MM.1S (cell line): ENCODE data around the gene NEURL3.

Experiments
- DNase-seq: peaks from one replicate; pipeline ENCODE4 v3.0.0-alpha.2; 2015
- H2AFZ ChIP-seq: fragments of 300-600 bp; sonication (generic); 2 replicates; pipeline ENCODE4 v1.6.0; 2016; ENCODE audit warnings: antibody characterized with exemption, low read length
- H3F3A ChIP-seq: fragments of 300-600 bp; sonication (generic); 2 replicates; pipeline ENCODE4 v1.6.1; 2016; ENCODE audit warnings: mild to moderate bottlenecking, antibody characterized with exemption, low read length, moderate library complexity, mixed read lengths; ENCODE audit not compliant: insufficient read depth
- H3K27ac ChIP-seq: fragments of 300-600 bp; sonication (generic); 2 replicates; pipeline ENCODE4 v1.5.1; 2016; ENCODE audit warnings: mild to moderate bottlenecking, low read length
- H3K27me3 ChIP-seq: fragments of 300-600 bp; sonication (generic); replicated peaks from 2 replicates; pipeline ENCODE4 v1.6.0; 2016; ENCODE audit warnings: low read length; ENCODE audit not compliant: insufficient read depth
- H3K36me3 ChIP-seq: fragments of 300-600 bp; sonication (generic); replicated peaks from 2 replicates; pipeline ENCODE4 v1.6.1; 2016; ENCODE audit warnings: mild to moderate bottlenecking, low read length, mixed read lengths; ENCODE audit not compliant: insufficient read depth
- H3K4me1 ChIP-seq: fragments of 300-600 bp; sonication (generic); 2 replicates; pipeline ENCODE4 v1.6.1; 2016; ENCODE audit warnings: low read length, mixed read lengths
- H3K4me2 ChIP-seq: fragments of 300-600 bp; sonication (generic); 2 replicates; pipeline ENCODE4 v1.6.0; 2016; ENCODE audit warnings: low read depth, low read length
- H3K4me3 ChIP-seq: fragments of 300-600 bp; sonication (generic); 2 replicates; pipeline ENCODE4 v1.5.1; 2016; ENCODE audit warnings: low read length, mixed read lengths
- H3K79me2 ChIP-seq: fragments of 300-600 bp; sonication (generic); 2 replicates; pipeline ENCODE4 v1.6.1; 2016; ENCODE audit warnings: mixed run types, low read length, mixed read lengths
- H3K9ac ChIP-seq: fragments of 300-600 bp; sonication (generic); 2 replicates; pipeline ENCODE4 v1.6.1; 2016; ENCODE audit warnings: low read length, mixed read lengths
- H3K9me2 ChIP-seq: fragments of 300-600 bp; sonication (generic); replicated peaks from 2 replicates; pipeline ENCODE4 v1.6.1; 2016; ENCODE audit warnings: mild to moderate bottlenecking, low read length, mixed read lengths; ENCODE audit not compliant: insufficient read depth
- H3K9me3 ChIP-seq: fragments of 300-600 bp; sonication (generic); replicated peaks from 2 replicates; pipeline ENCODE4 v1.6.1; 2016; ENCODE audit warnings: mild to moderate bottlenecking, low read length, mixed read lengths; ENCODE audit not compliant: insufficient read depth
- H4K20me1 ChIP-seq: fragments of 300-600 bp; sonication (generic); 2 replicates; pipeline ENCODE4 v1.6.1; 2016; ENCODE audit warnings: mild to moderate bottlenecking, low read length, moderate library complexity, mixed read lengths; ENCODE audit not compliant: insufficient read depth
- CTCF ChIP-seq: fragments of 300-600 bp; sonication (generic); IDR thresholded peaks from 2 replicates; pipeline ENCODE4 v1.5.1; 2016; ENCODE audit warnings: antibody characterized with exemption, low read length, mixed read lengths
- EZH2 ChIP-seq: fragments of 300-600 bp; sonication (generic); optimal IDR thresholded peaks from 2 replicates; pipeline ENCODE3; 2017; ENCODE audit warnings: low read depth, mild to moderate bottlenecking, antibody characterized with exemption, low read length, mixed read lengths
- EZH2phosphoT487 ChIP-seq: fragments of 300-600 bp; sonication (generic); IDR thresholded peaks from 2 replicates; pipeline ENCODE4 v1.6.1; 2018; ENCODE audit warnings: antibody characterized with exemption, low read length

Gene NEURL3

GRCh38 chr2:96520697-96521096, 15.5 kb upstream of the NEURL3 start:
- H3K9me2 ChIP-seq: no peaks in the 10 kb centered on the region
- peaks cover 6% of the 10 kb centered on the region for H3F3A ChIP-seq
- no peaks in the 10 kb centered on the region for H3K27me3 ChIP-seq
- TF ChIP-seq EZH2phosphoT487 (no peak), CTCF (no peak), EZH2 (no peak)
- no peaks in the 10 kb centered on the region for H3K36me3 ChIP-seq
- no peaks in the 10 kb centered on the region for H4K20me1 ChIP-seq
- no peak overlapping the region for H2AFZ ChIP-seq
- DNase-seq: no peak
- peaks cover 24% of the 10 kb centered on the region for H3K4me1 ChIP-seq
- no peak overlapping the region for H3K27ac ChIP-seq
- H3K4me3 ChIP-seq: no peak overlapping the region
- H3K79me2 ChIP-seq: no peaks in the 10 kb centered on the region
- H3K9ac ChIP-seq: no peak overlapping the region
- H3K9me3 ChIP-seq: no peaks in the 10 kb centered on the region
- no peak overlapping the region for H3K4me2 ChIP-seq

- Histone ChIP-seq H4K20me1 (no peaks in the 10 kb centered on the region), H3K9me2 (no peaks in the 10 kb centered on the region), H3K4me2 (no peak overlapping the region), H3F3A (0 out of 2 replicates have a peak, but pooled peaks cover 1% of the 10 kb centered on the region), H3K9me3 (no peaks in the 10 kb centered on the region), H3K4me1 (peaks cover 20% of the 10 kb centered on the region), H3K4me3 (no peak overlapping the region), H2AFZ (no peak overlapping the region), H3K36me3 (no peaks in the 10 kb centered on the region), H3K27ac (no peak overlapping the region), H3K79me2 (no peaks in the 10 kb centered on the region), H3K9ac (no peak overlapping the region), H3K27me3 (no peaks in the 10 kb centered on the region)
- TF ChIP-seq CTCF (no peak), EZH2 (no peak), EZH2phosphoT487 (no peak)
- DNase-seq: no peak
Measured at GRCh38 chr2:96520231-96520630, 15.1 kb upstream of the NEURL3 start.

- no peaks in the 10 kb centered on the region for H3K9me3 ChIP-seq
Measured at GRCh38 chr2:96517079-96517478, 11.9 kb upstream of the NEURL3 start.

More at GRCh38 chr2:96517079-96517478, 11.9 kb upstream of the NEURL3 start:
- no peak overlapping the region for H2AFZ ChIP-seq
- H3K9me2 ChIP-seq: no peaks in the 10 kb centered on the region
- no peak overlapping the region for H3K4me3 ChIP-seq
- H3F3A ChIP-seq: no peaks in the 10 kb centered on the region
- no peak for DNase-seq
- H3K27ac ChIP-seq: no peak overlapping the region
- no peak overlapping the region for H3K4me2 ChIP-seq
- H3K4me1 ChIP-seq: no peaks in the 10 kb centered on the region
- H3K79me2 ChIP-seq: no peaks in the 10 kb centered on the region
- no peak overlapping the region for H3K9ac ChIP-seq
- TF ChIP-seq EZH2phosphoT487 (no peak), CTCF (no peak), EZH2 (no peak)
- H3K27me3 ChIP-seq: no peaks in the 10 kb centered on the region
- H4K20me1 ChIP-seq: no peaks in the 10 kb centered on the region
- H3K36me3 ChIP-seq: no peaks in the 10 kb centered on the region
